NCI-H748 treated with DMSO at 0.1 percent for 48 hours (cell line): ENCODE data around the gene RFX2.
"Not testable (repeated sequence)": the region's sequence is repeated elsewhere in the genome, so short reads cannot be mapped to it uniquely, and the experiment has no call there.

Experiments
- DNase-seq: peaks from one replicate; lab custom pipeline; 2025; lab: John Stamatoyannopoulos, UW

RFX2 gene

GRCh38 chr19:6110360-6110977, at the start of gene RFX2:
TSS of gene RFX2 (minus strand) at chr19:6110500. CDS start at chr19:6047496, 63,004 bp downstream.
- peak; percentile 94 for DNase-seq

GRCh38 chr19:6156033-6156432, 45.7 kb upstream of the RFX2 start:
- no peak for DNase-seq

GRCh38 chr19:6150289-6150688, 40.0 kb upstream of the RFX2 start:
- no peak for DNase-seq

- DNase-seq = no peak
These were observed 30.9 kb upstream of the RFX2 start for GRCh38 chr19:6141217-6141616.

- no peak for DNase-seq
These were observed 28.2 kb upstream of the RFX2 start for GRCh38 chr19:6138511-6138910.

- DNase-seq = no peak
These were observed 27.8 kb upstream of the RFX2 start for GRCh38 chr19:6138066-6138465.

- no peak for DNase-seq
These were observed 22.9 kb upstream of the RFX2 start for GRCh38 chr19:6133231-6133630.

GRCh38 chr19:6132482-6132881, 22.2 kb upstream of the RFX2 start:
- DNase-seq = no peak

GRCh38 chr19:6127716-6128335, 17.5 kb upstream of the RFX2 start:
- DNase-seq = no peak

GRCh38 chr19:6126335-6126974, 16.2 kb upstream of the RFX2 start:
- DNase-seq = peak; percentile 6

GRCh38 chr19:6125571-6125989, 15.3 kb upstream of the RFX2 start:
- DNase-seq = peak; percentile 68

GRCh38 chr19:6119031-6119430, 8.7 kb upstream of the RFX2 start:
- DNase-seq = no peak

GRCh38 chr19:6118043-6118442, 7.7 kb upstream of the RFX2 start:
- DNase-seq = no peak

- DNase-seq = no peak
These were observed 7.2 kb upstream of the RFX2 start for GRCh38 chr19:6117534-6117933.

- DNase-seq = no peak
These were observed 6.6 kb upstream of the RFX2 start for GRCh38 chr19:6116749-6117430.

GRCh38 chr19:6115992-6116391, 5.7 kb upstream of the RFX2 start:
- DNase-seq = no peak

- no peak for DNase-seq
These were observed 3.4 kb upstream of the RFX2 start for GRCh38 chr19:6113616-6114188.

GRCh38 chr19:6109947-6110346, 353 bp downstream of the RFX2 start:
- DNase-seq = no peak

GRCh38 chr19:6108721-6109633, 1.3 kb downstream of the RFX2 start:
- peak; percentile 29 for DNase-seq

- DNase-seq = not testable (repeated sequence)
These were observed 3.5 kb downstream of the RFX2 start for GRCh38 chr19:6106643-6107294.

GRCh38 chr19:6105444-6105843, 4.9 kb downstream of the RFX2 start:
- DNase-seq = no peak
